CD14-positive monocyte (primary cell): ENCODE results near the gene GNAL. TPM values are rescaled to one million over a fixed set of nuclear protein-coding genes. Genes with fewer than 3 reads are reported as not detected.

ENCODE experiments used
- DNase-seq, 3 donors: peaks; one replicate each; pipeline ENCODE4 v3.0.0-alpha.2; 2011 to 2022
- H2AFZ ChIP-seq: 2 replicates; pipeline ENCODE4 v1.6.0; 2012; ENCODE audit warnings: mild to moderate bottlenecking, low read depth, low read length, inconsistent platforms; ENCODE audit not compliant: insufficient read depth, poor library complexity, severe bottlenecking
- H3K27ac ChIP-seq, 2 donors: 1 replicate in 1 of 2; 2 replicates in 1 of 2; pipeline ENCODE4 v1.5.1; 2012 to 2013; ENCODE audit warnings: low read length in 2 of 2, control low read depth in 1 of 2, inconsistent platforms in 1 of 2, low read depth in 1 of 2, mild to moderate bottlenecking in 1 of 2
- H3K27me3 ChIP-seq, 2 donors: one replicate each; pipeline versions ENCODE4 v1.6.0 to v1.6.1; 2011 to 2013; ENCODE audit warnings: low read length in 2 of 2; ENCODE audit not compliant: control insufficient read depth in 2 of 2, insufficient read depth in 2 of 2
- H3K36me3 ChIP-seq, 2 donors: replicated peaks in 1 of 2; 1 replicate in 1 of 2; 2 replicates in 1 of 2; pipeline versions ENCODE4 v1.5.1 to v1.6.1; 2012 to 2013; ENCODE audit warnings: low read length in 2 of 2, control low read depth in 1 of 2, inconsistent platforms in 1 of 2, mild to moderate bottlenecking in 1 of 2; ENCODE audit not compliant: insufficient read depth in 2 of 2, control insufficient read depth in 1 of 2
- H3K4me1 ChIP-seq, 2 donors: 1 replicate in 1 of 2; 2 replicates in 1 of 2; pipeline versions ENCODE4 v1.5.1 to v1.6.1; 2012 to 2013; ENCODE audit warnings: low read length in 2 of 2, control low read depth in 1 of 2, inconsistent platforms in 1 of 2, mild to moderate bottlenecking in 1 of 2, moderate library complexity in 1 of 2; ENCODE audit not compliant: insufficient read depth in 2 of 2, control insufficient read depth in 1 of 2
- H3K4me2 ChIP-seq: replicated peaks from 2 replicates; pipeline ENCODE3; 2012; ENCODE audit warnings: low read length, moderate library complexity, mild to moderate bottlenecking; ENCODE audit not compliant: poor library complexity, severe bottlenecking; ENCODE audit errors: extremely low read depth
- H3K4me3 ChIP-seq, 3 experiments: fragments of 200-600 bp in 1 of 3; sonication (generic) in 1 of 3; replicated peaks in 1 of 3; 1 replicate in 2 of 3; 2 replicates in 1 of 3; pipeline ENCODE4 v1.5.1; 2011 to 2013; ENCODE audit warnings: low read length in 3 of 3, mild to moderate bottlenecking in 3 of 3, control low read depth in 2 of 3, low read depth in 2 of 3, inconsistent platforms in 1 of 3, moderate library complexity in 1 of 3
- H3K79me2 ChIP-seq: 2 replicates; pipeline ENCODE4 v1.6.0; 2012; ENCODE audit warnings: mild to moderate bottlenecking, control low read depth, inconsistent platforms, low read length, moderate library complexity; ENCODE audit not compliant: insufficient read depth
- H3K9ac ChIP-seq: 2 replicates; pipeline ENCODE4 v1.6.0; 2017; ENCODE audit warnings: low read length, mild to moderate bottlenecking; ENCODE audit not compliant: insufficient read depth, poor library complexity, severe bottlenecking
- H3K9me3 ChIP-seq, 2 donors: replicated peaks in 1 of 2; 1 replicate in 1 of 2; 2 replicates in 1 of 2; pipeline versions ENCODE4 v1.5.1 to v1.6.1; 2012 to 2013; ENCODE audit warnings: low read length in 2 of 2, control low read depth in 1 of 2; ENCODE audit not compliant: control insufficient read depth in 1 of 2, insufficient read depth in 1 of 2
- H4K20me1 ChIP-seq: 2 replicates; pipeline ENCODE4 v1.6.0; 2012; ENCODE audit warnings: mild to moderate bottlenecking, low read length, control low read depth, moderate library complexity; ENCODE audit not compliant: insufficient read depth
- H3K27ac Mint-ChIP-seq, 7 donors: one replicate each; pipeline ENCODE4 v1.8.0; 2020; ENCODE audit warnings: mild to moderate bottlenecking in 7 of 7, mixed read lengths in 7 of 7, moderate library complexity in 6 of 7, inconsistent platforms in 2 of 7
- H3K27me3 Mint-ChIP-seq, 3 donors: one replicate each; pipeline ENCODE4 v1.8.0; 2021 to 2022; ENCODE audit warnings: low read depth in 3 of 3, mild to moderate bottlenecking in 3 of 3, mixed read lengths in 3 of 3, moderate library complexity in 3 of 3, inconsistent platforms in 1 of 3
- H3K36me3 Mint-ChIP-seq, 2 donors: one replicate each; pipeline ENCODE4 v1.8.0; 2020; ENCODE audit warnings: mixed read lengths in 2 of 2, inconsistent platforms in 1 of 2, mild to moderate bottlenecking in 1 of 2
- H3K4me1 Mint-ChIP-seq: one replicate; pipeline ENCODE4 v1.8.0; 2020; ENCODE audit warnings: mild to moderate bottlenecking, mixed read lengths
- H3K4me3 Mint-ChIP-seq, 2 donors: one replicate each; pipeline ENCODE4 v1.8.0; 2020; ENCODE audit warnings: mild to moderate bottlenecking in 2 of 2, mixed read lengths in 2 of 2, moderate library complexity in 1 of 2
- H3K9me3 Mint-ChIP-seq, 7 donors: one replicate each; pipeline ENCODE4 v1.8.0; 2020 to 2022; ENCODE audit warnings: mixed read lengths in 7 of 7, mild to moderate bottlenecking in 6 of 7, moderate library complexity in 6 of 7, inconsistent platforms in 2 of 7
- CTCF ChIP-seq: fragments of 200-600 bp; IDR thresholded peaks from one replicate; pipeline ENCODE4 v1.8.0; 2022; ENCODE audit warnings: antibody characterized with exemption, mild to moderate bottlenecking
- WGBS: methylation state at CpG from one replicate; pipeline ENCODE4 v1.1.5; 2013; ENCODE audit warnings: missing lambda C conversion rate; ENCODE audit not compliant: insufficient coverage; 5-methylcytosine and 5-hydroxymethylcytosine counted together
- intact Hi-C, 2 donors: fragments of 100-400 bp; cut with micrococcal nuclease; formaldehyde crosslinking; loops; one replicate each; pipeline versions ENCODE4 v1.15.0 to v1.15.1; 2023
- polyA plus RNA-seq, 3 donors: library from polyadenylated mRNA; depleted of rRNA in 1 of 3; unstranded in 2 of 3; stranded (reverse) in 1 of 3; fragments of 300-500 nt in 2 of 3; fragments of >200 nt in 1 of 3; fragmentation: Illumina TruSeq in 2 of 3; gene quantifications; 1 replicate in 2 of 3; 2 replicates in 1 of 3; pipeline ENCODE4 v1.2.3, GENCODE V29; 2012 to 2021

The GNAL gene
- polyA plus RNA-seq, 3 donors = 0.01 to 0.03 TPM; not detected in 1

- intact Hi-C loops = no loop called here
- DNase-seq = no peak
- Histone ChIP-seq H2AFZ (no peak overlapping the region), H4K20me1 (no peaks in the 10 kb centered on the region), H3K27me3 (peaks cover 2 to 4% of the 10 kb centered on the region in 2 donors), H3K9ac (no peak overlapping the region), H3K4me1 (peaks cover 4% of the 10 kb centered on the region in 2 donors), H3K36me3 (no peaks in the 10 kb centered on the region), H3K79me2 (no peaks in the 10 kb centered on the region), H3K27ac (no peak overlapping the region), H3K9me3 (no peaks in the 10 kb centered on the region), H3K4me3 (no peak overlapping the region), H3K4me2 (no peak overlapping the region)
- H3K36me3 Mint-ChIP-seq = no peaks in the 10 kb centered on the region
- H3K4me3 Mint-ChIP-seq = peak overlapping the region in 1 of 2 donors; percentile 35
- H3K9me3 Mint-ChIP-seq = peaks cover 0 to 1% (median 0%) of the 10 kb centered on the region in 7 donors
- H3K27me3 Mint-ChIP-seq = peaks cover 14 to 30% (median 26%) of the 10 kb centered on the region in 3 donors
- H3K27ac Mint-ChIP-seq = no peak overlapping the region
- TF ChIP-seq CTCF = no peak
- no CpG with 5 or more reads among the region's 6 CpGs for WGBS
- peaks cover 4% of the 10 kb centered on the region for H3K4me1 Mint-ChIP-seq
Measured at GRCh38 chr18:11729556-11729955, 40.5 kb downstream of the GNAL start.

- H3K27ac Mint-ChIP-seq = no peak overlapping the region
- H3K4me3 Mint-ChIP-seq = peak overlapping the region; percentile 64 to 80
- Histone ChIP-seq H3K27me3 (peaks cover 2 to 4% of the 10 kb centered on the region in 2 donors), H2AFZ (peak overlapping the region; percentile 50), H3K36me3 (no peaks in the 10 kb centered on the region), H3K9me3 (no peaks in the 10 kb centered on the region), H3K79me2 (no peaks in the 10 kb centered on the region), H4K20me1 (no peaks in the 10 kb centered on the region), H3K4me1 (peaks cover 4% of the 10 kb centered on the region in 2 donors), H3K27ac (no peak overlapping the region), H3K9ac (no peak overlapping the region), H3K4me3 (peak overlapping the region in 2 of 3 experiments; percentile 21 to 63), H3K4me2 (peak overlapping the region; percentile 72)
- H3K36me3 Mint-ChIP-seq = no peaks in the 10 kb centered on the region
- peak; percentile 97 for TF ChIP-seq CTCF
- H3K27me3 Mint-ChIP-seq = peaks cover 28 to 36% (median 33%) of the 10 kb centered on the region in 3 donors
- peaks cover 4% of the 10 kb centered on the region for H3K4me1 Mint-ChIP-seq
- intact Hi-C loops = loop anchor here (2.0 to 10.0 kb wide), 5 partner anchors 132 to 504 kb away; no protein-coding TSS in a partner anchor
- H3K9me3 Mint-ChIP-seq = peaks cover 0 to 2% (median 0%) of the 10 kb centered on the region in 7 donors
- 11% methylated on average over 17 of the region's 17 CpGs for WGBS
- DNase-seq = peak; percentile 53 to 63 (median 57)
Measured at GRCh38 chr18:11733031-11733430, 44.0 kb downstream of the GNAL start.
